ENCODE data around the gene CSGALNACT2. TPM values are rescaled to one million over a fixed set of nuclear protein-coding genes. Genes with fewer than 3 reads are reported as not detected.

CSGALNACT2 gene
- total and polyA plus RNA-seq, 9 of the 15 experiments (the other 6 are each of a cell fraction or from before 2014, with no cell fraction given), result 1.4 to 7.3 (median 3.5) TPM

DNA sequence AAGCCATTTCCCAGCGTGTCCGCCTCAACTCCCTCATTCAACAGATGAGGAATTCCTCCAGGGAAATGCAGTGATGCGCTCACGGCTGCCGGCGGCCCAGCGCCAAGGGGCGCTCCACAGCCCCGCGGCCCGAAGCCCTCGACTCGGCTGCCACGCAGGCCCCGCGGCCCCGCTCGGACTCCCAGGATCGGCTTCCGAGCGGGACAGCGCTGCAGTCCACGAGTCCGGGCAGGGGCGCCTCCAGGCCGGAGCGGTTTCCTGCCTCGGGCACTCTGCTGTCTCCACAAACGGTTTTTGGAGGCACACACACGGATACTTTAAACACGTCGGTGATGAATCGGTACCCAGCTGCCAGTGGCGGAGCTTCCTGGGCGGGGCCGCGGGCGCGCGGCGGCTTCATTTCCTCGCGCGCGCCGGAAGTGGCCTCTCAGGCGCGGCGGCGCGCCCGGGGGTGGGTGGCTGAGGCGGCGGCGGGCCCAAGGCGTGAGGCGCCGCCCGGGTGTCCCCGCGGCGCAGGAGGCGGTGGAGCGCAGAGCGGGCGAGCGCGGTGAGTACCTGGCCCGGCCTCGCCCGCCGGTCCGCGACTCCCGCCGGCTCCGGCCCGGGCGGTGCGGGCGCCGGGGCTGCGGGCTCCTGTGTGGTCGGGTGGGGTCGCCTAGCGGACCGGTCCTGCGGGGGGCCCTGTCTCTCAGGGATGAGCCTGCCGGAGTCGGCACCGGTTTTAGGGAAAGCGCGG lies at the start of gene CSGALNACT2 (continued):
- peak; percentile 65; the same call in 1 of the 2 replicates for TF ChIP-seq KLF1 (tag; IDR thresholded peaks at IDR 0.05)
- peak; percentile 76; the same call in 1 of the 2 replicates for TF ChIP-seq ZBTB17 (CRISPR knock-in tag; IDR thresholded peaks at IDR 0.05)
- TF ChIP-seq ZNF766 (CRISPR knock-in tag; conservative IDR thresholded peaks at IDR 0.05), result peak; percentile 77
- peak; percentile 81 for TF ChIP-seq RBBP5 (IDR thresholded peaks at IDR 0.05; ENCODE audit: borderline replicate concordance, insufficient read depth, low read length, poor library complexity, severe bottlenecking)
- TF ChIP-seq NFE2L1 (tag; IDR thresholded peaks at IDR 0.05; ENCODE audit: borderline replicate concordance, low read depth), result no peak
- TF ChIP-seq, protein P1, sequence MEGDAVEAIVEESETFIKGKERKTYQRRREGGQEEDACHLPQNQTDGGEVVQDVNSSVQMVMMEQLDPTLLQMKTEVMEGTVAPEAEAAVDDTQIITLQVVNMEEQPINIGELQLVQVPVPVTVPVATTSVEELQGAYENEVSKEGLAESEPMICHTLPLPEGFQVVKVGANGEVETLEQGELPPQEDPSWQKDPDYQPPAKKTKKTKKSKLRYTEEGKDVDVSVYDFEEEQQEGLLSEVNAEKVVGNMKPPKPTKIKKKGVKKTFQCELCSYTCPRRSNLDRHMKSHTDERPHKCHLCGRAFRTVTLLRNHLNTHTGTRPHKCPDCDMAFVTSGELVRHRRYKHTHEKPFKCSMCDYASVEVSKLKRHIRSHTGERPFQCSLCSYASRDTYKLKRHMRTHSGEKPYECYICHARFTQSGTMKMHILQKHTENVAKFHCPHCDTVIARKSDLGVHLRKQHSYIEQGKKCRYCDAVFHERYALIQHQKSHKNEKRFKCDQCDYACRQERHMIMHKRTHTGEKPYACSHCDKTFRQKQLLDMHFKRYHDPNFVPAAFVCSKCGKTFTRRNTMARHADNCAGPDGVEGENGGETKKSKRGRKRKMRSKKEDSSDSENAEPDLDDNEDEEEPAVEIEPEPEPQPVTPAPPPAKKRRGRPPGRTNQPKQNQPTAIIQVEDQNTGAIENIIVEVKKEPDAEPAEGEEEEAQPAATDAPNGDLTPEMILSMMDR (IDR thresholded peaks at IDR 0.05 in 2 of 3, conservative IDR thresholded peaks at IDR 0.05 in 1 of 3; ENCODE audit: insufficient read depth in 2 of 3, low read depth in 1 of 3, low read length in 3 of 3), result 0 out of 6 replicates have a peak, but pooled peaks of 1 of the 3 experiments have one; percentile 4
- TF ChIP-seq CCNT2 (IDR thresholded peaks at IDR 0.05; ENCODE audit: borderline replicate concordance, extremely low read depth, insufficient read length, low read depth, low read length), result peak; percentile 86
- TF ChIP-seq, protein P2, sequence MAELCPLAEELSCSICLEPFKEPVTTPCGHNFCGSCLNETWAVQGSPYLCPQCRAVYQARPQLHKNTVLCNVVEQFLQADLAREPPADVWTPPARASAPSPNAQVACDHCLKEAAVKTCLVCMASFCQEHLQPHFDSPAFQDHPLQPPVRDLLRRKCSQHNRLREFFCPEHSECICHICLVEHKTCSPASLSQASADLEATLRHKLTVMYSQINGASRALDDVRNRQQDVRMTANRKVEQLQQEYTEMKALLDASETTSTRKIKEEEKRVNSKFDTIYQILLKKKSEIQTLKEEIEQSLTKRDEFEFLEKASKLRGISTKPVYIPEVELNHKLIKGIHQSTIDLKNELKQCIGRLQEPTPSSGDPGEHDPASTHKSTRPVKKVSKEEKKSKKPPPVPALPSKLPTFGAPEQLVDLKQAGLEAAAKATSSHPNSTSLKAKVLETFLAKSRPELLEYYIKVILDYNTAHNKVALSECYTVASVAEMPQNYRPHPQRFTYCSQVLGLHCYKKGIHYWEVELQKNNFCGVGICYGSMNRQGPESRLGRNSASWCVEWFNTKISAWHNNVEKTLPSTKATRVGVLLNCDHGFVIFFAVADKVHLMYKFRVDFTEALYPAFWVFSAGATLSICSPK (IDR thresholded peaks at IDR 0.05; ENCODE audit: borderline replicate concordance), result no peak
- TF ChIP-seq MYC (IDR thresholded peaks at IDR 0.05; ENCODE audit: low read depth, low read length), result peak; percentile 76
- TF ChIP-seq MYC (CRISPR knock-in tag; IDR thresholded peaks at IDR 0.05; ENCODE audit: borderline replicate concordance, low read depth), result no peak
- TF ChIP-seq BACH1 (tag; IDR thresholded peaks at IDR 0.05), result no peak
- TF ChIP-seq KDM4B (IDR thresholded peaks at IDR 0.05; ENCODE audit: borderline replicate concordance in 2 of 2, low read depth in 1 of 2), result no peak
- TF ChIP-seq SMAD3 (CRISPR knock-in tag; conservative IDR thresholded peaks at IDR 0.05), result no peak
- peak; percentile 77 for TF ChIP-seq FIP1L1 (IDR thresholded peaks at IDR 0.05; ENCODE audit: low read depth, low read length, poor library complexity, severe bottlenecking)
- no peak for TF ChIP-seq NFE2 (IDR thresholded peaks at IDR 0.05; ENCODE audit: low read depth)
- TF ChIP-seq NRF1 (conservative IDR thresholded peaks at IDR 0.05 in 1 of 2, IDR thresholded peaks at IDR 0.05 in 1 of 2), result peak in 1 of 2 experiments; percentile 55; a peak in 2 of 4 replicates
- peak; percentile 6; the same call in 1 of the 2 replicates for TF ChIP-seq MECOM (CRISPR knock-in tag; IDR thresholded peaks at IDR 0.05)
- no peak for TF ChIP-seq ATF1 (CRISPR knock-in tag; IDR thresholded peaks at IDR 0.05)
- TF ChIP-seq ATF1 (tag; IDR thresholded peaks at IDR 0.05), result peak; percentile 49
- TF ChIP-seq FOXK2 (conservative IDR thresholded peaks at IDR 0.05 in 1 of 2, IDR thresholded peaks at IDR 0.05 in 1 of 2; ENCODE audit: low read depth in 2 of 2), result no peak
- no peak for TF ChIP-seq ZNF165 (CRISPR knock-in tag; IDR thresholded peaks at IDR 0.05; ENCODE audit: borderline replicate concordance)
- TF ChIP-seq, protein P3, sequence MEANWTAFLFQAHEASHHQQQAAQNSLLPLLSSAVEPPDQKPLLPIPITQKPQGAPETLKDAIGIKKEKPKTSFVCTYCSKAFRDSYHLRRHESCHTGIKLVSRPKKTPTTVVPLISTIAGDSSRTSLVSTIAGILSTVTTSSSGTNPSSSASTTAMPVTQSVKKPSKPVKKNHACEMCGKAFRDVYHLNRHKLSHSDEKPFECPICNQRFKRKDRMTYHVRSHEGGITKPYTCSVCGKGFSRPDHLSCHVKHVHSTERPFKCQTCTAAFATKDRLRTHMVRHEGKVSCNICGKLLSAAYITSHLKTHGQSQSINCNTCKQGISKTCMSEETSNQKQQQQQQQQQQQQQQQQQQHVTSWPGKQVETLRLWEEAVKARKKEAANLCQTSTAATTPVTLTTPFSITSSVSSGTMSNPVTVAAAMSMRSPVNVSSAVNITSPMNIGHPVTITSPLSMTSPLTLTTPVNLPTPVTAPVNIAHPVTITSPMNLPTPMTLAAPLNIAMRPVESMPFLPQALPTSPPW (CRISPR knock-in tag; IDR thresholded peaks at IDR 0.05), result peak; percentile 86
